Activated CD8-positive, alpha-beta memory T cell treated with anti-CD3 and anti-CD28 coated beads for 36 hours (primary cell): ENCODE results near the gene PLD5. TPM values are rescaled to one million over a fixed set of nuclear protein-coding genes. Genes with fewer than 3 reads are reported as not detected.
"Not testable (repeated sequence)": the region's sequence is repeated elsewhere in the genome, so short reads cannot be mapped to it uniquely, and the experiment has no call there.

Experiments used
- CTCF ChIA-PET: fragments of 350-600 bp; sonication (Branson Sonifier 250); formaldehyde crosslinking; loops from one replicate; lab custom pipeline; 2021; ENCODE audit warnings: antibody characterized with exemption; lab: Charles Lee
- POLR2A ChIA-PET: fragments of 350-600 bp; sonication (Branson Sonifier 250); formaldehyde crosslinking; loops from one replicate; lab custom pipeline; 2021; ENCODE audit warnings: antibody characterized with exemption; lab: Charles Lee
- total RNA-seq, 2 experiments: library from RNA; stranded (reverse); gene quantifications; one replicate each; pipeline ENCODE4 v1.2.3, GENCODE V29; 2021

The PLD5 gene
- total RNA-seq, 2 experiments from 2014 or later = not detected

DNA sequence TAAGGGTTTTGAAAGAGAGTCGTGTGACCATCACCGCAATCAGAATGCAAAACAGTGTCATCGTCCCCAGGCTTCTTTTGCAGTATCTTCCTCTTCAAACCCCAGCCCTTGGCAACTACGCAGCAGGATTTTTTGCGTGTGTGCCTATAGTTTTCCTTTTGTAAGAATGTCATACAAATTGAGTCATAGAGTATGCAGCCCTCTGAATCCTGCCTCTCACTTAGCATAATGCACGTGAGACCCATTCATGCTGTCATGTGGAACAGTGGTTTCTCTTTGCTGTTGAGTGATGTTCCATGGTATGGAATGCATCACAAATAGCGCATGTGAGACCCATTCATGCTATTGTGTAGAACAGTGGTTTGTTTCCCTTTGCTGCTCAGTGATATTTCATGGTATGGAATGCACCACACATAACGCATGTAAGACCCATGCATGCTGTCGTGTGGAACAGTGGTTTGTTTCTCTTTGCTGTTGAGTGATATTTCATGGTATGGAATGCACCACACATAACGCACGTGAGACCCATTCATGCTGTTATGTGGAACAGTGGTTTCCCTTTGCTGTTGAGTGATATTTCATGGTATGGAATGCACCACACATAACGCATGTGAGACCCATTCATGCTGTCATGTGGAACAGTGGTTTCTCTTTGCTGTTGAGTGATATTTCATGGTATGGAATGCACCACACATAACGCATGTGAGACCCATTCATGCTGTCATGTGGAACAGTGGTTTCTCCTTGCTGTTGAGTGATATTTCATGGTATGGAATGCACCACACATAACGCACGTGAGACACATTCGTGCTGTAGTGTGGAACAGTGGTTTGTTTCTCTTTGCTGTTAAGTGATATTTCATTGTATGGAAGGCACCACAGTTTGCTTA lies 299.4 kb downstream of the PLD5 start:
- CTCF ChIA-PET = not testable (repeated sequence)

DNA sequence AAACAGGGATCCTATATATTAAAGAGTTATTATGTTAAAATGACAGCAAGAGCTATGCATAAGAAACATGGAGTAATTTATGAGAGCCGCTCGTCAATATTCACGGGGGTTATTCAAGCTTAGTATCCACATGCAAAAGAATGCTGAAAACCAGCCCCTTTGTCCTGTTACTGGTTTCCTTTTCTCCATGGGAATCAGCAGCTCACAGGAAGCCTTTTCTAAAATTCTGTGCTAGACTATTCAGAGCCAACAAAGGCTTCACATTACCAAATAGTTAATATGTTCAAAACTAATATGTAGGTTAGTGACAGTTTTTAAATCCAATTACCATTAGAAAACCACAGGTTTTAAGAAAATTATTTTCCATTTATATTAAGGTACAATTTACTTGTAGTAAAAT lies 300.0 kb downstream of the PLD5 start:
- CTCF ChIA-PET = no interaction called here
- POLR2A ChIA-PET = no interaction called here

More for the DNA sequence above, 299.4 kb downstream of the PLD5 start:
- POLR2A ChIA-PET = not testable (repeated sequence)

DNA sequence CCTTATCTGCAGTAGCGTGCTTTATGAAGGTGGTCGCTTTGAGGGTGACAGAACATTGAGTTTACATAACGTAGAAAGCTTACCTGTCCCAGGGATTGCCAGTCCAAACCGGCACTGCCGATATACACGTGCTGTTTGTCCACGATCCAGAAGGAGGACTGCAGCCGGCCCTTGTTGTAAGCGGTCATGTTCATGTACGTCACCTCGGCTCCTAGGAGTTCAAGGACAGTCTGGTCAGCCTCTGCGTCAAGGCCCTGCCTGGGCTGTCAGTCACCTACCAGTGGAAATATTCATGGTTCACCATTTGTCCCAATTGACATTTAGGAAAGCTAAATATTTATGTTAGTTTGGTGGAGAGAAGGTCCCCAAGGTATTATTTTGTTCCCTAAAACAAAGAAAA lies 304.6 kb downstream of the PLD5 start:
- ChIA-PET POLR2A (no interaction called here), CTCF (no interaction called here)

DNA sequence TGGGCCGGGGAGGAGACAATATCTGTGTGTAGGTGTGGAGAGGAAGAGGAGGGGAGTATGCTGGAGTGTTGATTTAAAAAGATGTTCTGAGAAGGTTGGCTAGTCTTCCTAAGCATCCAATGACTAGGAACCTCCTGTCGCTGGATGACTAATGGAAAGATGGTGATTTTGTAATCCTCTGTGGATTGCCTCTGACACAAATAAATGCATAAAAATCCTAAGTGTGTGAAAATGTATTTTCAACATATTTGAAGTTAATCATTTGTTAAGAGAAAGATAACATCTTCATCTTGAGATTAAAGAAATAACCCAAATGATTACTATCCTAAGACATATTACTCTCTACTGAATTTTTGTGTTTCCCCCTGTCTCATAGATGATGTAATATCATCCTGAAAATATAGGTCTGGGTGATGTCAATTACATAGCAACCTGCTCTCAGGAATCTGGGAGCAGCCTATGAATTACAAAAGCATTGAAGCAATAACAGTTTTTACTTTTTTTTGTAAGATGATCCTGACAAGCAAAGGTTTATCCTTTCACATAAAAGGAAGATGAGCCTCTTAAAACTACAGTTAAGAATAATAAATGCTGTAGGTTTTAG lies 305.1 kb downstream of the PLD5 start:
- CTCF ChIA-PET = no interaction called here
- POLR2A ChIA-PET = no interaction called here

DNA sequence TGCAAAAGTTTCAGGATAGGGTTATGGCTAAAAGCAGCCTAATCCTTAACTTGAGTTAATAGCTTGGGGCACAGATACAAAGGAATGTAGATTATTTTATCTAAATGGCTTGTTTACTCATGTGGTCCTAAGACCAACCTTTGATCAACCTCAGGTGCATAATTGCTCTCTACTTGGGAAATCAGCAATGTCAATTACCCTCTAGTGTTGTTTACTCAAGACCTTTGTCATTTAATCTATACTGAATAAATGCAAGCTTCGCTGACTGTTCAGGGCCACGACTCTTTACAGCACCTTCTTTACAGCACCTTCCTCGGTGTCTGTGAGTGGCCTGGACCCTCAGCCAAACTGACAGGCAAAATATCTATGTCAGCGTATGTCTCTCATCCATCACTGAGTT lies 308.1 kb downstream of the PLD5 start:
- ChIA-PET POLR2A (no interaction called here), CTCF (no interaction called here)

DNA sequence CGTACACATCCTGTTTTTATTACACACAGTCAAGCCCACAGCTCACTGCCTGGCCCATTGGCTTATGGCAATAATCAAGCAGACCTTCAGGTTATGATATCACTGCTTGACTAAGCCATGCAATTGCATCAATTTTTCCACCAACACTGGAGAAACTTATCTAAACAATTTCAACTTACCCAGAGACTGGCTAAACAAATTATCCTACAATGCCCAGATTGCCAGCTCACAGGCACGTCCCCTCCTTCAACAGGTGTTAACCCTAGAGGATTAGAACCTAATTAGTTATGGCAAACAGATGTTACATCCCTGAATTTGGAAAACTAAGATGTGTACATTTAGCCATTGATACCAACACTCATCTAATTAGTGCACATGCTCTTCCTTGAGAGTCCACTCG lies 310.0 kb downstream of the PLD5 start:
- POLR2A ChIA-PET = not testable (repeated sequence)
- CTCF ChIA-PET = interaction anchor here (0.7 kb wide), 1 partner anchor 348 kb away, joined by 4 read pairs; no protein-coding TSS in a partner anchor

DNA sequence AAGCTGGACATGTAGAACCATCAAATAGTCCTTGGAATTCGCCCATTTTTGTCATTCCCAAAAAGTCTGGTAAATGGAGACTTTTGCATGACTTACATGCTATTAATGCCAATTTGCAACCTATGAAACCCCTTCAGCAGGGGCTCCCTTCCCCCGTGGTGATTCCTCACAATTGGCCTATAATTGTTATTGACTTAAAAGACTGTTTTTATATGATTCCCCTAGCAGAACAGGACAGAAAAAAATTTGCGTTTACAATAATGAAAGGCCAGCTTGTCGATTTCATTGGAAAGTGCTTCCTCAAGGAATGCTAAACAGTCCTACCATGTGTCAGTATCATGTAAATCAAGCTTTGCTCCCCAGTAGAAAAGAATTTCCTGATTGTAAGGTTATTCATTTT lies 311.5 kb downstream of the PLD5 start:
- CTCF ChIA-PET, POLR2A ChIA-PET: not testable (repeated sequence)

DNA sequence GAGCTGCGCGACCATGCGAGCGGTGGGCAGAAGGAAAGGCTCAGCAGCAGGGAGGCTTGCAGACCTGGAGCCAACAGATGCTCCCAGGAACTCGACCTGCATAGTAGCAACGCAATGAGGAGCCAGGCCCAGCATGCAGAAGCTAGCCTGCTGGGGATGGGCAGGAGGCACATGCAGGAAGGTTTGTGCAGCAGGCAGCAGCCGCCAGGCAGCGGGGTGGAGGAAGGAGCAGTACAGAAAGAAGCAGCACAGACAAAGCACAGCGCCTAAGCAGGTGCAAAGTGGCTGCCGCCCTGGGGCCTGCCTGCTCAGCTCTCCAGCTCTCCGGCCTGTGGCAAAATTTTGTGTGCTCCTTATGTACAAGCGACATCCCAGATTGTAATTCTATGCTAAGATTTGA lies 312.1 kb downstream of the PLD5 start:
- CTCF ChIA-PET = no interaction called here
- POLR2A ChIA-PET = no interaction called here

DNA sequence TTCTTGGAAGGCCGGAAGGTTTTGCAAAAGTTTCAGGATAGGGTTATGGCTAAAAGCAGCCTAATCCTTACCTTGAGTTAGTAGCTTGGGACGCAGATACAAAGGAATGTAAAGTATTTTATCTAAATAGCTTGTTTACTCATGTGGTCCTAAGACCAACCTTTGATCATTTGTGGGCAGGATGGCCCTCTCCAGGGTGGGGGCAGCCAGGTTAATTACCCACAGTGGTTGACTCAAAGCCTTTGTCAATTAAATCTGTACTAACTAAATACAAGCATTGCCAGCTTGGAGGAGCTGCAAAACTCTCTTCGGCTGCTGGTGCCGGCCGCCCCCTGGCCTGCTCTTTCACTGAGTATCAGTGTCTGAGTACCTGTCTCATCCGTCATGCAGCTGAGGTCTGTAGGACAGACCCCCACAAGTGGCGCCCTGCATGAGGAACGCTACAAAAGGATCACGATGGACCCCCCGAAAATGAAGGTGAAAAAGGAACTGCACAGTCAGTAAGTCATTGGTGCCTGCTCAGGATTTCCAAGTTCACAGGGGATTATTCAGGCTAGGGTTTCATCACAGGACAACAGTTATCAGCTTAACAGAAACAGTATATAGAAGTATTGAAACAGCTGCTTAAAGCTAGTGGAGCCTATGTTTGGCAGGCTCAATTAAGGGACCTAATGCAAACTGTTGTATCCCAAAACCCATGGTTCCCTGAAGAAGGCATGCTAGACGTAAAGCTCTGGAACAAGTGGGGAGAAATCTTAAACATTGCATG lies 313.1 kb downstream of the PLD5 start:
- POLR2A ChIA-PET = no interaction called here
- CTCF ChIA-PET = no interaction called here

DNA sequence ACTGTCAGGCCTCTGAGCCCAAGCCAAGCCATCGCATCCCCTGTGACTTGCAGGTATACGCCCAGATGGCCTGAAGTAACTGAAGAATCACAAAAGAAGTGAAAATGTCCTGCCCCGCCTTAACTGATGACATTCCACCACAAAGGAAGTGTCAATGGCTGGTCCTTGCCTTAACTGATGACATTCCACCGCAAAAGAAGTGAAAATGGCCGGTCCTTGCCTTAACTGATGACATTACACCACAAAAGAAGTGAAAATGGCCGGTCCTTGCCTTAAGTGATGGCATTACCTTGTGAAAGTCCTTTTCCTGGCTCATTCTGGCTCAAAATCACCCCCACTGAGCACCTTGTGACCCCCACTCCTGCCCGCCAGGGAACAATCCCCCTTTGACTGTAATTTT lies 314.2 kb downstream of the PLD5 start:
- POLR2A ChIA-PET, CTCF ChIA-PET: not testable (repeated sequence)

DNA sequence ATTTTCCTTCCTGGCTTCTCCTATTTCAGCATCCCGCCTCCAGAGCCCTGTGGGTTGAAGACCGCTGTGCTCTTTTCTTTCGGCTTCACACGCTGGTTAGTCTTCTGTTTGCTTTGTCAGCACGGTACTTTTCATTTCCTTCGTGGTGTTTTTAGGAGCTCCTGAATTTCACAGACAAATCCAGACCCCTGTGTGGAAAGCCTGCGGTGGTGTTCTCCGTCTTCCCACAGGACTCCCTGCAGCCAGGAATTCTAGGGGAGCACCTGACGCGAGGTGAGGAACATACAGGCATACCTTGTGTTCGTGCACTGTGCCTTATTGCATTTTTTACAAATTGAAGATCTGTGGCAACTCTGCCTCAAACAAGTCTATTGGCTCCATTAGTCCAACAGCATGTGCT lies 315.4 kb downstream of the PLD5 start:
- CTCF ChIA-PET = no interaction called here
- POLR2A ChIA-PET = no interaction called here

DNA sequence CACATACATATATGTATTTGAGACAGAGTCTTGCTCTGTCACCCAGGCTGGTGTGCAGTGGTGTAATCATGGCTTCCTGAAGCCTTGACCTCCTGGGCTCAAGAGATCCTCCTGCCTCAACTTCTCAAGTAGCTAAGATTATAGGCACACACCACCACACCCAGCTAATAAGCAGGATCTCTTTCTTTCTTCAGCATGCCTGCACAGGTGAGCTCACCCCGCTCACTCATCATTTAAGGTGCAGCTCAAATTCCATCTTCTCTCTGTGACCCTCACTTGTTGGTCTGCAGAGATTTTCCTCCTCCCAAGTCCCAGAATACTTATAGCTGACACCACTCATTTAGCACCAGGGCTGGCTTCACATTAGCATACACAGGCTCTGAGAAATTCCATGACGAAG lies 316.5 kb downstream of the PLD5 start:
- ChIA-PET POLR2A (no interaction called here), CTCF (no interaction called here)

DNA sequence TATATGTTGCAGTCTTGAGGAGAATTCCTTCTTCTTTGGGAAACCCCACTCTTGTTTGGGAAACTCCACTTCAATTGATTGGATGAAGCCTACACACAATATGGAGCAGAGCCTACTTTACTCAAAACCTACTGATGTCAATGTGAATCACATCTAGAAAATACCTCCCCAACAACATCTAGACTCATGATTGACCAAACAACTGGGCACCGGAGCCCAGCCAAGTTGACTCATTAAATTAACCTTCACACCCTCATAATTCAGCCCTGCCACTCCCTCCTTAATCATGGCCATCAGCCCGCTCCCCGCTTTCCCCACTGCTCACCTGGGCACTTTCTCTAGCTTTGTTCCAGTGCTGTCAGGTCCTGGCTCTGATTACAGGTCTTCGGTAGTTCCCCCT lies 317.5 kb downstream of the PLD5 start:
- CTCF ChIA-PET = no interaction called here
- POLR2A ChIA-PET = no interaction called here

DNA sequence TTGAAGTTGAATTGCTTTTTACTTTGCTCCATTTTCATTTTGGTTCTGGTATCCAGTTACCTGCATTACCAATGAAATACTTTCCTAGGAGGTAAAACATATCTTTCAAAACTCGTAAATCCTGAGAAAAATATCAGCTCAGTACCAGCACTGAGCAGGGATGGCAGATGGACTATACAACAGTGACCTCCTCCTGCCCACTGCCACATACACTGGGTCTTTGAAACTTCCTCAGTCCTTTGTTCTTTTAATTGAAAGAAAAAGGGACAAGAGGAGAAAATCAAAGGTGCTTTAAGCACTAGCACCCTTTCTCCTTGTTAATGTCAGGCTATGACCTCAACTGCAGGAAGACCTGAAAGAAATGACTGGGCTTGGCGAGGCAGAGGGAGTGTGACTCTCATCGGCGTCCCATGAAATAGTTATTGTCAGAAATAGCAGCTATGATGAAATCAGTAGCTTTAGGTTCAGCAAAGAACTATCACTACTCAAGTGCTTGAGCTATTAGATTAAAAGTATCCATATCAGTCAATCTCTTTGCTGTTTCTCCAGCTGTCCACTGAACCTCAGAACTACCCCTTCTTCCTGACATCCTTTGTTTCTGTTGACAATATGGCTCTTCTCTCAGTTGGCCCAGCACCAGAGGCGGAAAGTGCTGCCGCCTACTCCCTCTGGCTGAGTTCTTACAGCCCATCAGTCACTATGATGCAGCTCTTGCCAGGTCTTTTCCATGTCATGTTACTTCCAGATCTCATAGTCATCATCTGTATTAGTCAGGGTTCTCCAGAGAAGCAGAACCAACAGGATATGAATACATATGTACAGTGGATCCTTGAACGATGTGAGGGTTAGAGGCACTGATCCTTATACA lies 318.6 kb downstream of the PLD5 start:
- CTCF ChIA-PET = no interaction called here
- POLR2A ChIA-PET = no interaction called here

DNA sequence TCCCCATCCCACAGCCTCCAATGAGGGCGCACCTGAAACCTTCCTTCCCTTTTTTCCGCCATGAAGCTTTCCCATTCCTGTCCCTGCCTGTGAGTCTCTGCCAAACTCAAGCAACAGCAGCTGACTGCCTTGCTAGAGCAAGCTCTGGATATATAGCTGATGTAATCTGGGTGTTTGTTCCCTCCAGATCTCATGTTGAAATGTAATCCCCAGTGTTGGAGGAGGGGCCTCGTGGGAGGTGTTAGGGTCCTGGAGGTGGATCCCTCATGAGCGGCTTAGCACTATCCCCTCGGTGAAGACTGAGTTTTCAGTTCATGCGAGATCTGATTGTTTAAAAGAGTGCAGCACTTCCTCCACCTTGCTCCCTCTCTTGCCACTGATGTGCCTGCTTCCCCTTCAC lies 321.2 kb downstream of the PLD5 start:
- POLR2A ChIA-PET = no interaction called here
- CTCF ChIA-PET = no interaction called here

DNA sequence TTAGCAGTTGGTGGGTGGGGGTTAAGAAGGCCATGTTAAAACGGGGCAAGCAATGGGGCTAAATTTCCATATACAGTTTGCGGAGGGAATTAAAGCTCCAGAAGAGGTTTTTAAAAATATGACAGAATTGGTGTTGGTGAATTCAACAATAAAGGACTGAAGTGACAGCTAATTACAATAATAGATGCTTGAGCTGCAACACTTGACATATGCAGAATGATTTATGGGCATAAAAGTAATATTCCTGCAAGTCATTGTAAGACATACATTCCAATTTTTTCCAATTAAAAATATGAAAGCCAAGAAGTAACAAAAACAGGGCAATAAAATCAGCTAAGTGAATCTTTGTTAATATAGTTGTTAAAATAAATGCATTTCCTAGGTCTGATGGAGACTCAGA lies 323.4 kb downstream of the PLD5 start:
- CTCF ChIA-PET = no interaction called here
- POLR2A ChIA-PET = no interaction called here

DNA sequence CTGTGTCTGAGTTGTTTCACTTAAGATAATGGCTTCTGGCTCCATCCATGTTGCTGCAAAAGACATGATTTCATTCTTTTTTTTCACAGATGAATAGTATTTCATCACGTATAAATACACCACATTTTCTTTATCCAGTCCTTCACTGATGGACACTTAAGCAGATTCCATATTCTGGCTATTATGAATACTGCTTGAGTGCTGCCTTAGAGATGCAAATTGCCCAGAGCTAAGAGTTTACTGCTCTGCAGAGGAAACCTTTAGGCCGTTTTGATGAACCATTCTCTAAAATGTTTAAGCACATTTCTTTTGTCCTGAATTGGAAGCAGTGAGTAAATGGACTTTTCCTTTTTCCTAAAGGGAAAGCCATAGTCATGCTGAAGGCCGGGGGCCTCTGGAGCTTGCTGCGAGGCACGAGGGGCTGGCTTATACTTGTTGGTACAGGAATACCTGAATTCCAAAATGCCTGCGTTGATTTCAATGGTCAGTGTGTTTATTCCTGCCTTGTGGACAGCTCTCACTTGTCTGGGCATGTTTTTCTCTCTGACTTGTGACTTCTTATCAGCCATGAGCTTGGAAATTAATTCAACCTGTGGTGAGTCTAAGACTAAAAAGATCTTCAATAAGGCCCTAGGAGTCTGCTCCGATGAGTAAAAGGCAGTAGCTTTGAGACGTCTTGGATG lies 324.6 kb downstream of the PLD5 start:
- ChIA-PET POLR2A (no interaction called here), CTCF (no interaction called here)

DNA sequence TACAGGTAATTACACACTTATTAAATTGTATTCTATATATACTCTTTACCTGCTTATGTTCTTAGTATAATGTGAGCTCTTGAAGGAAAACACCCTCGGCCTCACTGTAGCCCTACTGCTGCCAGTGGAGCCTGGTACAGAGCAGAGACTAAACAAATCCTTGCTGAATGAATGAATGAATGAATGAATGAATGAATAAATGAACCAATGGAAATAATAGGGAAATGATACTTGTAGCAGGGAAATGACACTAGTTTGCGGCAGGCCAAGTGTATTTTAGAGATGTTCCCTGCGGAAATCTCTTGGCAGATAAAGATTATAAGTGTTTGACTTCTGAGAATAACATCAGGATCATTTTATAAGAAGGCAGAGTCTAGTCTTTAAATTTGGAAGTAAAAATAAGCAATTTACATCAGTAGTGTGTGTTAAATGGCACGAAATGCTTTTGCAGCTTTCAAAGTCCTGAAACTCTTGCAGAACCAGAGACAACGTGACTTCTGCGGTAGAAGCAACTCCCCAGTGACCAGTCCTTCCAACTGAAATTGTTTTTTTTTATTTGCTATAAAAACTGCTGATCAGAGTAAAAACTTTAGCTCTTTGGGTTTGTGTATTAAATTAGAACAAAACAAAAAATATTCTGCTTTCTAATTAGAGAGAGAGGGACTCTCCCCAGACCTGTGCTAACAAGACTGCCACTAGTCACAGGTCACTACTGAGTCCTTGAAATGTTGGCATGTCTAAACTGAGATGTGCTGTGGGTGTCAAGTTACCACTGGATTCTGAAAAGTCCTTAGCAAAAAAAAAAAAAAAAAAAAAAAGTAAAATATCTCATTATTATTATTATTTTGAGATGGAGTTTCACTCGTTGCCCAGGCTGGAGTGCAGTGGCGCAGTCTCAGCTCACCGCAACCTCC lies 326.3 kb downstream of the PLD5 start:
- ChIA-PET CTCF (no interaction called here), POLR2A (no interaction called here)
